GM12878 (cell line): ENCODE measurements around the gene IFNK. TPM values are rescaled to one million over a fixed set of nuclear protein-coding genes. Genes with fewer than 3 reads are reported as not detected.

ENCODE experiments used
- ATAC-seq: fragments of 200-7000 bp; cut with Tn5 transposase; 3 replicates; pipeline ENCODE4 v1.9.1; 2020; ENCODE audit warnings: mild to moderate bottlenecking, moderate library complexity
- BruUV-seq: library from RNA; stranded (reverse); fragments of 400-500 nt; replicated peaks from 2 replicates; lab custom pipeline; 2021; lab: Mats Ljungman, UMichigan
- CTCF ChIA-PET: fragments of 300-600 bp; sonication (Branson Sonifier 250); formaldehyde crosslinking; extraction: SDS; loops from one replicate; lab custom pipeline; 2021; ENCODE audit warnings: inconsistent platforms; lab: Yijun Ruan, JAX
- POLR2A ChIA-PET: fragments of 350-600 bp; formaldehyde crosslinking; extraction: SDS; loops from one replicate; lab custom pipeline; 2021; ENCODE audit warnings: inconsistent platforms; lab: Charles Lee
- RAD21 ChIA-PET: fragments of 300-600 bp; sonication (Branson Sonifier 250); formaldehyde crosslinking; loops from one replicate; lab custom pipeline; 2023; ENCODE audit warnings: antibody characterized with exemption; ENCODE audit not compliant: unreplicated experiment; lab: Charles Lee
- SMC1A ChIA-PET: fragments of 300-600 bp; sonication (Branson Sonifier 250); formaldehyde crosslinking; loops from one replicate; lab custom pipeline; 2023; ENCODE audit not compliant: unreplicated experiment, uncharacterized antibody; lab: Charles Lee
- DNase-seq: peaks from one replicate; pipeline ENCODE4 v3.0.0-alpha.2; 2011; ENCODE audit warnings: low read depth, low spot score
- FAIRE-seq: peaks from 3 replicates; lab custom pipeline; 2011; peaks lifted over from hg19 to GRCh38; lab: Jason Lieb, UNC
- H2AFZ ChIP-seq: 2 replicates; pipeline ENCODE4 v1.6.0; 2011; ENCODE audit warnings: low read depth, low read length, control low read depth; ENCODE audit not compliant: control insufficient read depth
- H3K27ac ChIP-seq: 2 replicates; pipeline ENCODE4 v1.5.1; 2011; ENCODE audit warnings: control low read depth; ENCODE audit not compliant: control insufficient read depth, insufficient read depth
- H3K27me3 ChIP-seq, 2 experiments: replicated peaks in 1 of 2; 2 replicates each; pipeline versions ENCODE4 v1.6.0 to v1.6.1; 2011; ENCODE audit warnings: low read length in 1 of 2; ENCODE audit not compliant: control insufficient read depth in 2 of 2, insufficient read depth in 2 of 2
- H3K36me3 ChIP-seq, 2 experiments: 2 replicates each; pipeline ENCODE4 v1.5.1; 2011; ENCODE audit warnings: low read length in 1 of 2; ENCODE audit not compliant: control insufficient read depth in 2 of 2, insufficient read depth in 2 of 2
- H3K4me1 ChIP-seq: 2 replicates; pipeline ENCODE4 v1.6.1; 2011; ENCODE audit warnings: mild to moderate bottlenecking, low read length, moderate library complexity, mixed read lengths; ENCODE audit not compliant: control insufficient read depth, insufficient read depth
- H3K4me2 ChIP-seq: 2 replicates; pipeline ENCODE4 v1.6.0; 2011; ENCODE audit warnings: control low read depth; ENCODE audit not compliant: control insufficient read depth, insufficient read depth
- H3K4me3 ChIP-seq: fragments of 200-600 bp; sonication (generic); 2 replicates; pipeline ENCODE4 v1.5.1; 2016
- H3K79me2 ChIP-seq: 2 replicates; pipeline ENCODE4 v1.6.0; 2011; ENCODE audit warnings: low read length; ENCODE audit not compliant: control insufficient read depth, insufficient read depth
- H3K9ac ChIP-seq: 2 replicates; pipeline ENCODE4 v1.8.0; 2011; ENCODE audit warnings: low read length, control low read depth, mixed read lengths; ENCODE audit not compliant: control insufficient read depth, insufficient read depth
- H3K9me3 ChIP-seq: replicated peaks from 3 replicates; pipeline ENCODE4 v1.5.1; 2011; ENCODE audit warnings: mild to moderate bottlenecking, low read length; ENCODE audit not compliant: control insufficient read depth, insufficient read depth
- H4K20me1 ChIP-seq: 2 replicates; pipeline ENCODE4 v1.6.0; 2011; ENCODE audit not compliant: control insufficient read depth, insufficient read depth
- CHD2 ChIP-seq: IDR thresholded peaks from 2 replicates; pipeline ENCODE4 v1.6.1; 2011; ENCODE audit warnings: low read depth, low read length, improper control_type of control experiment, borderline replicate concordance
- ELK1 ChIP-seq: IDR thresholded peaks from 2 replicates; pipeline ENCODE4 v1.6.1; 2012; ENCODE audit warnings: low read depth, low read length, improper control_type of control experiment
- GABPA ChIP-seq: IDR thresholded peaks from 2 replicates; pipeline ENCODE4 v1.6.1; 2014; ENCODE audit warnings: antibody characterized with exemption, low read depth, mild to moderate bottlenecking, inconsistent platforms
- JUND ChIP-seq: IDR thresholded peaks from 2 replicates; pipeline ENCODE4 v1.6.1; 2012; ENCODE audit warnings: low read depth, mild to moderate bottlenecking, low read length, improper control_type of control experiment, moderate library complexity
- PAX5 ChIP-seq: IDR thresholded peaks from 2 replicates; pipeline ENCODE4 v1.6.1; 2011; ENCODE audit warnings: low read depth, low read length, borderline replicate concordance
- POLR2AphosphoS2 ChIP-seq: IDR thresholded peaks from 2 replicates; pipeline ENCODE4 v1.6.1; 2011; ENCODE audit warnings: low read depth, mild to moderate bottlenecking, low read length, improper control_type of control experiment, moderate library complexity
- RFX5 ChIP-seq: IDR thresholded peaks from 2 replicates; pipeline ENCODE4 v1.6.1; 2011; ENCODE audit warnings: low read depth, low read length, improper control_type of control experiment
- TARDBP ChIP-seq: IDR thresholded peaks from 2 replicates; pipeline ENCODE4 v1.6.1; 2016; ENCODE audit warnings: borderline replicate concordance
- WGBS: methylation state at CpG from one replicate; pipeline ENCODE4 v1.1.6; 2016; ENCODE audit warnings: low lambda C conversion rate; ENCODE audit not compliant: insufficient replicate concordance, insufficient coverage; ENCODE audit errors: missing lambda C conversion rate; 5-methylcytosine and 5-hydroxymethylcytosine counted together
- in situ Hi-C: fragments of 300-500 bp; cut with MboI; formaldehyde crosslinking; loops from 9 replicates; pipeline ENCODE4 v1.14.3; 2018; ENCODE audit warnings: mixed read lengths
- intact Hi-C: fragments of 100-400 bp; cut with micrococcal nuclease; formaldehyde crosslinking; loops from one replicate; pipeline ENCODE4 v1.14.2; 2022; ENCODE audit not compliant: unreplicated experiment
- polyA plus RNA-seq, 11 experiments: library from polyadenylated mRNA; depleted of rRNA in 4 of 11; unstranded in 6 of 11; stranded (reverse) in 5 of 11; fragments of >200 nt; fragmentation: Nextera tagmentation in 4 of 11; fragmentation: Illumina TruSeq in 1 of 11; extraction: Ambion mirVana in 4 of 11; extraction: Trizol in 1 of 11; gene quantifications; 1 replicate in 1 of 11; 2 replicates in 10 of 11; pipeline versions ENCODE4 v1.2.1 to v1.2.3, GENCODE V29; 2011 to 2016; ENCODE audit warnings: inconsistent platforms in 2 of 11, missing spikeins in 2 of 11, low read depth in 1 of 11
- total RNA-seq, 4 experiments: library from RNA; depleted of rRNA in 3 of 4; stranded (reverse); fragments of >200 nt in 3 of 4; fragmentation: Illumina TruSeq in 1 of 4; extraction: Trizol in 1 of 4; gene quantifications; 2 replicates each; pipeline versions ENCODE4 v1.2.1 to v1.2.3, GENCODE V29; 2013 to 2021

IFNK gene
- total and polyA plus RNA-seq, 10 of the 15 experiments (the other 5 are each of a cell fraction or from before 2014, with no cell fraction given), result 0.06 TPM; not detected in 9

GRCh38 chr9:27475057-27475595 is 49.0 kb upstream of the IFNK start:
- Histone ChIP-seq H4K20me1 (no peaks in the 10 kb centered on the region), H3K79me2 (no peaks in the 10 kb centered on the region), H2AFZ (no peak overlapping the region), H3K4me1 (no peaks in the 10 kb centered on the region), H3K27ac (no peak overlapping the region), H3K9ac (no peak overlapping the region), H3K27me3 (no peaks in the 10 kb centered on the region), H3K4me2 (no peak overlapping the region), H3K4me3 (no peak overlapping the region)
- ATAC-seq (no peak), FAIRE-seq (no peak), DNase-seq (no peak)
- WGBS, result 75% methylated on average over 7 of the region's 7 CpGs
- intact Hi-C loops, result no loop called here
- CTCF ChIA-PET, result interaction anchor here (0.5 to 3.7 kb wide), 4 partner anchors 10 to 444 kb away, joined by 3 to 20 read pairs (median 4); no protein-coding TSS in a partner anchor
- TF ChIP-seq CHD2 (no peak), RFX5 (no peak), JUND (no peak), ELK1 (no peak), PAX5 (no peak), POLR2AphosphoS2 (no peak), TARDBP (no peak), GABPA (no peak)
- TF ChIP-seq, all 136 proteins: peak for 0
- in situ Hi-C loops, result no loop called here
- BruUV-seq, result no TSS peak
- Histone ChIP-seq H3K36me3 (no peaks in the 10 kb centered on the region; a peak in 1 of 4 replicates), H3K9me3 (peaks cover 2% of the 10 kb centered on the region; the same call in 1 of the 3 replicates)
- SMC1A ChIA-PET, result interaction anchor here (1.1 to 2.4 kb wide), 3 partner anchors 10 to 52 kb away, joined by 3 to 8 read pairs (median 6); no protein-coding TSS in a partner anchor
- POLR2A ChIA-PET, result interaction anchor here (1.5 kb wide), 1 partner anchor 10 kb away, joined by 4 read pairs; no protein-coding TSS in a partner anchor
- RAD21 ChIA-PET, result no interaction called here
